Lower leg skin (tissue), 3 donors: Measurements from ENCODE around the gene PRKAR1A.

ENCODE experiments used
- CTCF ChIP-seq, 3 donors: fragments of 450-650 bp; IDR thresholded peaks; one replicate each; pipeline ENCODE4 v1.5.1; 2016; ENCODE audit warnings: antibody characterized with exemption in 3 of 3, mild to moderate bottlenecking in 3 of 3, moderate library complexity in 2 of 3
- POLR2A ChIP-seq, 2 donors: fragments of 450-650 bp; IDR thresholded peaks; one replicate each; pipeline ENCODE4 v1.6.1; 2016 to 2017; ENCODE audit warnings: antibody characterized with exemption in 2 of 2, mild to moderate bottlenecking in 1 of 2, moderate library complexity in 1 of 2

- TF ChIP-seq CTCF (IDR thresholded peaks at IDR 0.05) (no peak), POLR2A (IDR thresholded peaks at IDR 0.05) (no peak)
Measured at GRCh38 chr17:68587026-68587425, 74.8 kb downstream of the PRKAR1A start.
